NCI-H1105 treated with DMSO at 0.1 percent for 48 hours (cell line): ENCODE results near the gene NOC4L.

Experiments
- DNase-seq: peaks from one replicate; lab custom pipeline; 2025; lab: John Stamatoyannopoulos, UW

The NOC4L gene

DNA sequence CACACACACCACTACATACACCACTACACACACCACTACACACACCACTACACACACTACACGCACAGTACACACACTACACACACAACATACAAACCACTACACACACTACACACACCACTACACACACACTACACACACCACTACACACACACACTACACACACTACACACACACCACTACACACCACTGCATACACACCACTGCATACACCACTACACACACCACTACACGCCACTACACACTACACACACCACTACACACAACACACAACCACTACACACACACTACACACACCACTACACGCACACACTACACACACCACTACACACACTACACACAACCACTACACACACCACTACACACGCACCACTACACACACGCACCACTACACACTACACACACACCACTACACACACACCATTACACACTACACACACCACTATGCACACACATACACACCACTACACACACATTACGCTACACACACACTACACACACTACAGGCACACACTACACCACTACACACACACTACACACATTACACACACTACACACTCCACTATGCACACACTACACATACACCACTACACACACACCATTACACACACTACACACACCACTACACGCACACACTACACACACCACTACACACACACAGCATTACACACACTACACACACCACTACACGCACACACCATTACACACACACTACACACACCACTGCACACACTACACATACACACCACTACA lies 12.5 kb downstream of the NOC4L start:
- DNase-seq = no peak

DNA sequence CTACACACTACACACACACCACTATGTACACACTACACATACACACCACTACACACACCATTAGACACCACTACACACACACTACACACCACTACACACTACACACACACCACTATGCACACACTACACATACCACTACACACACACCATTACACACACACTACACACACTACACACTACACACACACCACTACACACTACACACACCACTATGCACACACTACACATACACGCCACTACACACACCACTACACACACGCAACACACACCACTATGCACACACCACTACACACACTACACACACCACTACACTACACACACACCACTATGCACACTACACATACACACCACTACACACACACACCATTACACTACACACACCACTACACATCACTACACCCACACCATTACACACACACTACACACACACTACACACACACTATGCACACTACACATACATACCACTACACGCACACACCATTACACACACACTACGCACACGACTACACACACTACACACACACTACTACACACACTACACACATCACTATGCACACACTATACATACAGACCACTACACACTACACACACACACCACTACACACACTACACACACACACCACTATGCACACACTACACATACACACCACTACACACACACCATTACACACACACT lies 13.6 kb downstream of the NOC4L start:
- DNase-seq = no peak

GRCh38 chr12:132158677-132159554 lies 14.7 kb downstream of the NOC4L start:
- DNase-seq = peak; percentile 20

- DNase-seq = no peak
Measured at GRCh38 chr12:132159555-132160003, 15.3 kb downstream of the NOC4L start.

GRCh38 chr12:132160016-132160415 lies 15.8 kb downstream of the NOC4L start:
- DNase-seq = no peak

- no peak for DNase-seq
Measured at GRCh38 chr12:132160601-132161035, 16.4 kb downstream of the NOC4L start.

- no peak for DNase-seq
Measured at GRCh38 chr12:132161036-132161781, 17.0 kb downstream of the NOC4L start.

DNA sequence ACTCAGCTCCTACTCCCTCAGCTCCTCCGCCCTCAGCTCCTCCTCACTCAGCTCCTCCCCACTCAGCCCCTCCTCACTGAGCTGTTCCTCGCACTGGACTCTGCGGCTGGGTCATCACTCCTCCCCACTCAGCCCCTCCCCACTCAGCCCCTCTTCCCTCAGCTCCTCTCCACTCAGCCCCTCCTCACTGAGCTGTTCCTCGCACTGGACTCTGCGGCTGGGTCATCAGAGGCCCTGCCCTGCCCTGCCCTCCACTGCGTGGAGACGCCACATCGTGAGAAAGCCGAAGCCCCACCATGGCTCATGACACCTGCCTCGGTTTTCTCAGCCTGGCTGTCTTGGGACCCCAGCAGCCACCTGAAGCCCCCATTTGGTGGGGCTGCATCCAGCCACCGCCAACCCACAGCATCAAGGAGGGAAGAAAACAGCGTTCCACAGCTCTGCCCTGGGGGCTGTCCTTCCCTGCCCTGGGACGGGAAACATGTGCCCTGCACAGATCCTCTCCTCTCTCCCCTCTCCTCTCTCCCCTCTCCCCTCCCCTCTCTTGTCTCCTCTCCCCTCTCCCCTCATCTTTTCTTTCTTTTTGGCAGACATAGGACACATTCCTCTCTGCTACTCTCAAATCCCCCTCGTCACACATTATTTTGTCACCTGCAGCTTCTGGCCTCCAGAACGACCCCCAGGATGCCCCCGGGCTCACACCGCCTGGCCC lies 17.7 kb downstream of the NOC4L start:
- no peak for DNase-seq

DNA sequence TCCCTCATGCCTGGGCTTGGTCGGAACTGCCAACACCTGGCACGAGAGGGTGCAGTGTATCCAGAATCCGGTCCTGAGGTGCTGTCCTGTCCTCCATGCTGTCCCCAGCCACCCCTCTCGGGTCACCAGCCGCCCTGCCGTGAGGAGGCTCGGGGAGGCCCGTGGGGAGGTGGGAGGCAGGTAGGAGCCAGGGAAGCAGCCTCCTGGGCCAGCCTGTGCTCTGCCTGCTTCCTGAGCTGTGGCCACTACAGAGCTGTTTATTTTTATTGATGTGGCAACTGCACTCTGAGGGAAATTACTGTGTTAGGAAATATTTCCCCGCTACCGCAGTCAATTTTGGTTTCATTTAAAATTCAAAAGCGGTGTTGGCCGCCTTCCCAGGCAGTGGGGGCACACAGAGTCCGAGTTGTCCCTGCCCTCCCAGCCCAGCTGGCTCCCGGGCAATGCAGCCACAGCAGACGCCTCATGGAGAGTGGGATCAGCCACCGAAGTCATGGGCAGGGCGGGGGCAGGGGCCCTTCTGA lies 18.3 kb downstream of the NOC4L start:
- peak; percentile 68 for DNase-seq

GRCh38 chr12:132163041-132163910 lies 19.0 kb downstream of the NOC4L start:
- peak; percentile 41 for DNase-seq

DNA sequence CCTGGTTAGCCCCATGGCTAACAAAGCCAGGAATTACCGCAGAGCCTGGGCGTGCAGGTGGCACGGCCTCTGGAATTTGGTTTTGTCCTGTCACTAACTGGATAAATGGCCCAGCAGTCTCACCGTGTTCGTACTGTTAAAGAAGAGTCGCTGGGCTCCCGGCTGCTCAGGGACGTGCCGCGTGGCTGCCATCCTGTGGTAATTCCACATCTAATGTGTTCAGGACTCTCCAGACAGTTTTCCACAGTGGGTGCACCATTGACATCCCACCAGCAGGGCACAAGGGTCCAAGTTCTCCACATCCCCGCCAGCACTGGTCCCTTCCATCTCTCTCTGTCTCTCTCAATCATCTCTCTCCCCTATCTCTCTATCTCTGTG lies 19.6 kb downstream of the NOC4L start:
- no peak for DNase-seq

- no peak for DNase-seq
Measured at GRCh38 chr12:132164426-132164825, 20.2 kb downstream of the NOC4L start.

- no peak for DNase-seq
Measured at GRCh38 chr12:132165584-132165983, 21.3 kb downstream of the NOC4L start.

DNA sequence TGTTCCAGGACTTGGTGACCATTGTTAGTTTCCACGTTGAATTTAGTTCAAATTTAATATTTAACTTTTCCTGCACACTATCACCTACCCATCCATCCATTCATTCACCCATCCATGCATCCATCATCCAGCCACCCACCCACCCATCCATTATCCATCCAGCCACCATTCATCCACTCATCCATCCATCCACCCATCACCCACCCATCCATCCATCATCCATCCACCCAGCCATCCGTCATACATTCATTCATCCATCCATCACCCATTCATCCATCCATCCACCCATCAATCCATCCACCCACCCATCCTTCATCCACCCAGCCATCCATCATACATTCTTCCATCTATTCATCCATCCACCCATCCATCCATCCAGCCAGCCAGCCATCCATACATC lies 21.8 kb downstream of the NOC4L start:
- no peak for DNase-seq

DNA sequence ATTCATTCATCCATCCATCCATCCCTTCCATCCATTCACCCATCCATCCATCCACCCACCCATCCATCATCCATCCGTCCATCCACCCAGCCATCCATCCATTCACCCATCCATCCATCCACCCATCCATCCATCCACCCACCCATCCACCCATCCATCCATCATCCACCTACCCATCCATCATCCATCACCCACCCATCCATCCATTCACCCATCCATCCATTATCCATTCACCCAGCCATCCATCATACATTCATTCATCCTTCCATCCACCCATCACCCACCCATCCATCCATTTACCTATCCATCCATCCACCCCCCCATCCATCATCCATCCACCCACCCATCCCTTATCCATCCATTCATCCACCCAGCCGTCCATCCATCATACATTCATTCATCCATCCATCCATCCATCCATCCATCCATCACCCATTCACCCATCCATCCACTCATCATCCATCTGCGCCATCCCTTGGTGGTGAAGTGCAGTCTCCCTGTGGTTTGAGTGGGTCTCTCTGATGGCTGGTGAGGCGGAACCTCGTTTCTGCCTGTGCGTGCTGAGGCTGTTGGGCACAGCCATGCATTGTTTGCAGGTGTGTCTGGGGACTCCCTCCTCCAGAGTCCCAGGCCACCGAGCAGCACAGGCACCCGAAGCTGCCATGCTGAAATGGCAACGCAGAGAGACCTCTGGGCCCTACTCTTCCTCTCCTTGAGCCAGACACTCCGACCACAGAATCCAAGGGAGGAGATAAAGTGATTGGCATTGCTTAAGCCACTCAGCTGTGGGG lies 22.7 kb downstream of the NOC4L start:
- no peak for DNase-seq

DNA sequence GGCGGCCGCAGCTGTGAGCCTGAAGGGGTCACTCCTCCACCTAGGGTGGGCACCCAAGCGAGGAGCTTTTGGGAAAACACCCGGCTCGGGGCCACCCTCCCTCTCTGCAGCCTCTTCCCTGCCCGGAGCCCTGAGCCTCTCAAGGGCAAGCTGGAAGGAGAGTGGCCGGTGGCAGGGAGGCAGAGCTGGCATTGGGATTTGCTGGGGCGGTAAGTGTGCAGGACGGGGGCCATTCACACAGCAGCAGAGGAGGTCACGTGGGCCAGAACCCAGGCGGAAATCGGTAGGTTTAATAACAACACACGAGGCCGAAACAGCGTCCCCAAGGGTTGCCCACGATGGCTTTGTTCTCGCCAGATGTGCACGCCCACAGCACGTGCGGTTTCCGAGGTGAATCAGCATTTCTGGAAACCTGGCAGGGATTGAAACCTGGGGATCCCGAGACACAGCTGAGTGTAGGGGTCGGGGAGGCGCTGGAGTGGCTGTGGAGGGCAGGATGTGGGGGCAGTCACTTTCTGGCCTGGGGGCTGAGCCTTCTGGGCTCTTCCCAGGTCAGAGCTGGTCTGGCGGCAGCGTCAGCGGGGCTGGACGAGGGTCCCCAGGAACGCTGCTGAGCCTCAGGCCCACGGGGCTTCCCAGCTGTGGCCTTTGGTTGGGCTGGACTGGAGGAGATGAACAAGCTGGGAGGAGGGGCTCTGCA lies 23.5 kb downstream of the NOC4L start:
- DNase-seq = no peak

- no peak for DNase-seq
Measured at GRCh38 chr12:132168311-132169031, 24.2 kb downstream of the NOC4L start.

DNA sequence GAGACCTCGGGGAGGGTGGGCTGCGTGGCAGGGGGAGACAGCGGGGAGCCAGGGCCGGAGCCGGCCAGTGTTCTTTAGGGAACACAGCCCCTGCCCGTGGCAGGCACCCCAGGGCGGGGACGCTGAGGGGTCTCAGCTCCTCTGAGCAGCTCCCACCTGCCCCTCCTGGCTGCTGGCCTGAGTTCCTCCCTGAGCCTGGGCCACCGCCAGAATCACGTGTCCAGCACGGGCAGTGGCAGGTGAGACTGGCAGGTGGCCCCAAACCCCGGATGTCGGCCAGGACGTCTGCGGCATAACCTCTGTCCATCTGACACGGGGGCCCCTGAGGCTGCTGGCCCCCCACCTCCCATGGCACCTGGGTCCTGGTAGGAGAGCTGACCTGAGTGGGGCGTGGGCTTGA lies 25.1 kb downstream of the NOC4L start:
- no peak for DNase-seq
